Body of pancreas (tissue), 4 donors: ENCODE data around the gene GALNT17.

Experiments
- CTCF ChIP-seq, 7 experiments: fragments of 450-650 bp in 4 of 7; fragments of 200-600 bp in 3 of 7; sonication (generic) in 3 of 7; IDR thresholded peaks; one replicate each; pipeline ENCODE4 v1.5.1; 2016 to 2019; ENCODE audit warnings: antibody characterized with exemption in 7 of 7
- POLR2A ChIP-seq, 3 donors: fragments of 450-650 bp; IDR thresholded peaks; one replicate each; pipeline ENCODE4 v1.6.1; 2016; ENCODE audit warnings: antibody characterized with exemption in 3 of 3, mild to moderate bottlenecking in 2 of 3

- TF ChIP-seq CTCF (IDR thresholded peaks at IDR 0.05) (no peak), POLR2A (IDR thresholded peaks at IDR 0.05) (no peak)
These were observed 16.2 kb downstream of the GALNT17 start for GRCh38 chr7:71148098-71148497.
